WERI-Rb-1 (cell line): ENCODE data around the gene LTF.

Experiments
- DNase-seq: peaks from one replicate; pipeline ENCODE4 v3.0.0-alpha.2; 2020
- H3K27ac ChIP-seq: fragments of 250-450 bp; sonication (Bioruptor Pico); 2 replicates; pipeline ENCODE4 v1.5.1; 2020; ENCODE audit warnings: mild to moderate bottlenecking, moderate library complexity
- H3K27me3 ChIP-seq: fragments of 250-450 bp; sonication (Bioruptor Pico); 2 replicates; pipeline ENCODE4 v1.5.1; 2021; ENCODE audit warnings: mild to moderate bottlenecking, low read depth, moderate library complexity; ENCODE audit not compliant: insufficient read depth, severe bottlenecking
- H3K36me3 ChIP-seq: fragments of 250-450 bp; sonication (Bioruptor Pico); 2 replicates; pipeline ENCODE4 v1.5.1; 2020; ENCODE audit warnings: mild to moderate bottlenecking, moderate library complexity
- H3K4me3 ChIP-seq: 2 replicates; pipeline ENCODE4 v1.5.1; 2011; ENCODE audit warnings: low read depth, mild to moderate bottlenecking, control low read depth, low read length
- H3K9me3 ChIP-seq: fragments of 250-450 bp; sonication (Bioruptor Pico); 2 replicates; pipeline ENCODE4 v1.5.1; 2021; ENCODE audit warnings: mild to moderate bottlenecking, moderate library complexity; ENCODE audit not compliant: severe bottlenecking
- TF ChIP-seq, protein P1 (sequence below): IDR thresholded peaks from 2 replicates; pipeline ENCODE4 v1.5.1; 2011; ENCODE audit warnings: low read depth, mild to moderate bottlenecking, control low read depth, inconsistent platforms, low read length

Gene LTF

GRCh38 chr3:46463120-46463867 is 1.4 kb downstream of the LTF start:
- no peak overlapping the region for H3K27ac ChIP-seq
- TF ChIP-seq, protein P1, sequence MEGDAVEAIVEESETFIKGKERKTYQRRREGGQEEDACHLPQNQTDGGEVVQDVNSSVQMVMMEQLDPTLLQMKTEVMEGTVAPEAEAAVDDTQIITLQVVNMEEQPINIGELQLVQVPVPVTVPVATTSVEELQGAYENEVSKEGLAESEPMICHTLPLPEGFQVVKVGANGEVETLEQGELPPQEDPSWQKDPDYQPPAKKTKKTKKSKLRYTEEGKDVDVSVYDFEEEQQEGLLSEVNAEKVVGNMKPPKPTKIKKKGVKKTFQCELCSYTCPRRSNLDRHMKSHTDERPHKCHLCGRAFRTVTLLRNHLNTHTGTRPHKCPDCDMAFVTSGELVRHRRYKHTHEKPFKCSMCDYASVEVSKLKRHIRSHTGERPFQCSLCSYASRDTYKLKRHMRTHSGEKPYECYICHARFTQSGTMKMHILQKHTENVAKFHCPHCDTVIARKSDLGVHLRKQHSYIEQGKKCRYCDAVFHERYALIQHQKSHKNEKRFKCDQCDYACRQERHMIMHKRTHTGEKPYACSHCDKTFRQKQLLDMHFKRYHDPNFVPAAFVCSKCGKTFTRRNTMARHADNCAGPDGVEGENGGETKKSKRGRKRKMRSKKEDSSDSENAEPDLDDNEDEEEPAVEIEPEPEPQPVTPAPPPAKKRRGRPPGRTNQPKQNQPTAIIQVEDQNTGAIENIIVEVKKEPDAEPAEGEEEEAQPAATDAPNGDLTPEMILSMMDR, result no peak
- no peak for DNase-seq
- H3K36me3 ChIP-seq, result no peaks in the 10 kb centered on the region
- no peak overlapping the region for H3K4me3 ChIP-seq
- peaks cover 28% of the 10 kb centered on the region for H3K27me3 ChIP-seq
- H3K9me3 ChIP-seq, result no peaks in the 10 kb centered on the region

GRCh38 chr3:46462511-46462910 is 2.2 kb downstream of the LTF start:
- no peaks in the 10 kb centered on the region for H3K36me3 ChIP-seq
- H3K4me3 ChIP-seq, result no peak overlapping the region
- TF ChIP-seq, protein P1, result no peak
- DNase-seq, result no peak
- no peak overlapping the region for H3K27ac ChIP-seq
- H3K9me3 ChIP-seq, result no peaks in the 10 kb centered on the region
- peaks cover 28% of the 10 kb centered on the region for H3K27me3 ChIP-seq

DNA sequence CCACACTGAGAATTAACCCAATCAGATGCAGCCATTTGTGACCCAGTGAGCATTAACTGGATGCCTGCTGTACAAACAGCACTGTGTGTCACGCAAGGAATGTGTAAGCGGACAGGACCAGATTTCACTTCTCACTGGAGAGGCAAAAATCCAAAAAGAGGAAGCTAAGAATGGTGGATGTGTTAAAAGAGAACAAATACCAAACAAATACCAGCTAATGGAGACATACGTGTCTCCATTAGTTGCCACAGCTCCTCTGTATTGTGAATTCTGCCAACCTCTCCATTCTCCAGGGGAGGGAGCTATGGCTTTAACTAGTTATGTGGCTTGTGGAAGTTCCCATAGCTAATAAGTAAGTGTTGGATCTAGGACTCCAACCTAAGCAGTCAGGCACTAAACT is 2.6 kb downstream of the LTF start:
- Histone ChIP-seq H3K27ac (no peak overlapping the region), H3K4me3 (no peak overlapping the region), H3K9me3 (no peaks in the 10 kb centered on the region), H3K36me3 (no peaks in the 10 kb centered on the region), H3K27me3 (peaks cover 28% of the 10 kb centered on the region)
- TF ChIP-seq, protein P1, result 0 out of 2 replicates have a peak, but pooled peaks have one; percentile 9
- no peak for DNase-seq

DNA sequence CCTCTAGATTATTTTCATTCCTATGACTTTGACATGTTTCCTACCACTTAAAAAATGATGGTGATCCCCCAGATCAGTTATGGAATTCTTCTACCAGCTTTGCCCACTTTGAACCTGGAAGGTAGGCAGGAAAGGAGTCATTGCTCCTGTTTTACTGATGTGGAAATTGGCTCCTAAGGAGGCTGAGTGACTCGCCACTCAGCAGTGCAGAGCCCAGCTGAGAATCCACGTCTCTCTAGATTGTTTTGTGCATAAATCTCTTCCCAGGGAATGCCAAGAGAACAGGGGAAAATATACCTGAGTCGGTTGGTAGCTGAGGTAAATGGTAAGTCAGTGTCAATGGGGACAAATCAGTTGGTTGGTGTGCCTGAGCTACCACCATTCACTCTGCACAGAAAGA is 4.7 kb downstream of the LTF start:
- H3K27me3 ChIP-seq, result peaks cover 25% of the 10 kb centered on the region
- no peaks in the 10 kb centered on the region for H3K36me3 ChIP-seq
- TF ChIP-seq, protein P1, result no peak
- DNase-seq, result no peak
- H3K27ac ChIP-seq, result no peak overlapping the region
- H3K4me3 ChIP-seq, result no peak overlapping the region
- H3K9me3 ChIP-seq, result no peaks in the 10 kb centered on the region

- Histone ChIP-seq H3K27ac (no peak overlapping the region), H3K4me3 (no peak overlapping the region), H3K9me3 (no peaks in the 10 kb centered on the region), H3K27me3 (no peaks in the 10 kb centered on the region), H3K36me3 (no peaks in the 10 kb centered on the region)
- TF ChIP-seq, protein P1, result no peak
- no peak for DNase-seq
Measured at GRCh38 chr3:46456118-46456517, 8.6 kb downstream of the LTF start.
